H1 (cell line): Measurements from ENCODE around the gene CCDC137. TPM values are rescaled to one million over a fixed set of nuclear protein-coding genes. Genes with fewer than 3 reads are reported as not detected.

Source experiments
- CTCF ChIA-PET: fragments of 300-600 bp; sonication (Branson Sonifier 250); formaldehyde crosslinking; loops from one replicate; lab custom pipeline; 2021; ENCODE audit not compliant: partially characterized antibody; lab: Charles Lee
- POLR2A ChIA-PET: fragments of 300-600 bp; sonication (Branson Sonifier 250); formaldehyde crosslinking; loops from one replicate; lab custom pipeline; 2021; ENCODE audit warnings: inconsistent platforms; ENCODE audit not compliant: partially characterized antibody; lab: Charles Lee
- DNase-seq, 2 experiments: peaks; one replicate each; pipeline versions ENCODE4 v3.0.0 to v3.0.0-alpha.2; 2010 to 2022; ENCODE audit warnings: low spot score in 2 of 2, low read depth in 1 of 2, mixed read lengths in 1 of 2
- FAIRE-seq: peaks from 2 replicates; lab custom pipeline; 2011; peaks lifted over from hg19 to GRCh38; lab: Jason Lieb, UNC
- H2AFZ ChIP-seq: 2 replicates; pipeline ENCODE4 v1.8.1; 2012; ENCODE audit warnings: low read length, inconsistent platforms
- H2AK5ac ChIP-seq: 2 replicates; pipeline ENCODE4 v1.6.1; 2013; ENCODE audit warnings: low read depth, low read length
- H2BK120ac ChIP-seq: replicated peaks from 2 replicates; pipeline ENCODE3; 2013; ENCODE audit warnings: low read depth, low read length, inconsistent platforms
- H2BK12ac ChIP-seq: 2 replicates; pipeline ENCODE4 v1.6.1; 2013; ENCODE audit warnings: low read depth, low read length
- H2BK15ac ChIP-seq: 2 replicates; pipeline ENCODE4 v1.6.1; 2013; ENCODE audit warnings: low read length
- H2BK20ac ChIP-seq: 2 replicates; pipeline ENCODE4 v1.6.1; 2013; ENCODE audit warnings: low read length
- H2BK5ac ChIP-seq: 2 replicates; pipeline ENCODE4 v1.6.1; 2013; ENCODE audit warnings: low read depth, low read length
- H3K14ac ChIP-seq: 2 replicates; pipeline ENCODE4 v1.6.1; 2013; ENCODE audit warnings: inconsistent platforms; ENCODE audit not compliant: insufficient read length
- H3K18ac ChIP-seq: 2 replicates; pipeline ENCODE4 v1.6.1; 2013; ENCODE audit warnings: low read length; ENCODE audit errors: extremely low read depth
- H3K23ac ChIP-seq: 2 replicates; pipeline ENCODE4 v1.6.1; 2013; ENCODE audit warnings: inconsistent platforms; ENCODE audit not compliant: insufficient read length
- H3K23me2 ChIP-seq: 2 replicates; pipeline ENCODE4 v1.6.1; 2013; ENCODE audit warnings: low read depth, low read length
- H3K27ac ChIP-seq: 2 replicates; pipeline ENCODE4 v1.6.1; 2011; ENCODE audit warnings: low read depth, low read length, inconsistent platforms
- H3K27me3 ChIP-seq, 4 experiments: replicated peaks in 1 of 4; 1 replicate in 1 of 4; 2 replicates in 3 of 4; pipeline versions ENCODE4 v1.6.1 to v1.8.1; 2011 to 2013; ENCODE audit warnings: low read length in 3 of 4, mild to moderate bottlenecking in 3 of 4, inconsistent platforms in 2 of 4, mixed read lengths in 2 of 4, moderate library complexity in 1 of 4; ENCODE audit not compliant: control insufficient read depth in 3 of 4, insufficient read depth in 3 of 4; ENCODE audit errors: extremely low read depth in 1 of 4
- H3K36me3 ChIP-seq, 4 experiments: 2 replicates each; pipeline versions ENCODE4 v1.6.1 to v1.8.1; 2011 to 2013; ENCODE audit warnings: mild to moderate bottlenecking in 4 of 4, low read length in 3 of 4, moderate library complexity in 2 of 4, control low read depth in 1 of 4, inconsistent platforms in 1 of 4; ENCODE audit not compliant: insufficient read depth in 4 of 4, control insufficient read depth in 2 of 4
- H3K4ac ChIP-seq: replicated peaks from 2 replicates; pipeline ENCODE3; 2013; ENCODE audit warnings: low read length, low read depth, mixed read lengths, inconsistent platforms; ENCODE audit not compliant: insufficient read length
- H3K4me1 ChIP-seq, 4 experiments: replicated peaks in 1 of 4; 1 replicate in 1 of 4; 2 replicates in 3 of 4; pipeline versions ENCODE4 v1.6.1 to v1.8.1; 2011 to 2013; ENCODE audit warnings: low read length in 3 of 4, inconsistent platforms in 2 of 4, mixed read lengths in 1 of 4; ENCODE audit not compliant: insufficient read depth in 4 of 4, control insufficient read depth in 3 of 4
- H3K4me2 ChIP-seq, 2 experiments: 2 replicates each; pipeline versions ENCODE4 v1.6.1 to v1.8.1; 2011 to 2013; ENCODE audit warnings: low read depth in 2 of 2, low read length in 2 of 2, control low read depth in 1 of 2, inconsistent platforms in 1 of 2, mild to moderate bottlenecking in 1 of 2; ENCODE audit not compliant: insufficient read depth in 1 of 2
- H3K4me3 ChIP-seq, 4 experiments: fragments of 200-600, 300-600 bp in 1 of 4; sonication (generic), shearing (Covaris generic), sonication (Bioruptor Twin) in 1 of 4; 2 replicates each; pipeline versions ENCODE4 v1.5.1 to v1.8.1; 2011 to 2016; ENCODE audit warnings: low read length in 4 of 4, low read depth in 3 of 4, control low read depth in 2 of 4, inconsistent platforms in 2 of 4, mild to moderate bottlenecking in 2 of 4, mixed read lengths in 1 of 4, moderate library complexity in 1 of 4; ENCODE audit not compliant: insufficient read depth in 2 of 4; ENCODE audit errors: extremely low read depth in 1 of 4
- H3K56ac ChIP-seq: replicated peaks from 2 replicates; pipeline ENCODE3; 2013; ENCODE audit warnings: low read depth, mild to moderate bottlenecking, mixed read lengths, low read length, inconsistent platforms; ENCODE audit not compliant: insufficient read length
- H3K79me1 ChIP-seq: 2 replicates; pipeline ENCODE4 v1.6.1; 2013; ENCODE audit warnings: low read depth, low read length, control low read depth
- H3K79me2 ChIP-seq, 2 experiments: 2 replicates each; pipeline versions ENCODE4 v1.6.1 to v1.8.1; 2012 to 2013; ENCODE audit warnings: low read length in 2 of 2, mild to moderate bottlenecking in 2 of 2, inconsistent platforms in 1 of 2; ENCODE audit not compliant: insufficient read depth in 2 of 2, control insufficient read depth in 1 of 2
- H3K9ac ChIP-seq, 4 experiments: replicated peaks in 1 of 4; 1 replicate in 1 of 4; 2 replicates in 3 of 4; pipeline versions ENCODE4 v1.6.1 to v1.8.1; 2011 to 2013; ENCODE audit warnings: low read depth in 3 of 4, low read length in 3 of 4, control low read depth in 2 of 4, mild to moderate bottlenecking in 2 of 4, moderate library complexity in 2 of 4, inconsistent platforms in 1 of 4; ENCODE audit errors: extremely low read depth in 1 of 4
- H3K9me3 ChIP-seq, 2 experiments: 2 replicates each; pipeline versions ENCODE4 v1.6.1 to v1.8.1; 2012 to 2013; ENCODE audit warnings: mild to moderate bottlenecking in 2 of 2, moderate library complexity in 2 of 2, control low read depth in 1 of 2, inconsistent platforms in 1 of 2, low read depth in 1 of 2, low read length in 1 of 2, mixed read lengths in 1 of 2; ENCODE audit not compliant: insufficient read depth in 2 of 2
- H4K20me1 ChIP-seq, 2 experiments: replicated peaks in 1 of 2; 2 replicates each; pipeline versions ENCODE3 to v1.8.1; 2011 to 2013; ENCODE audit warnings: inconsistent platforms in 2 of 2, low read length in 2 of 2, mild to moderate bottlenecking in 1 of 2; ENCODE audit not compliant: insufficient read depth in 2 of 2, control insufficient read depth in 1 of 2
- H4K5ac ChIP-seq: 2 replicates; pipeline ENCODE4 v1.6.1; 2013; ENCODE audit warnings: low read length, low read depth, mixed read lengths, inconsistent platforms; ENCODE audit not compliant: insufficient read length
- H4K8ac ChIP-seq: 2 replicates; pipeline ENCODE4 v1.8.0; 2013; ENCODE audit warnings: mild to moderate bottlenecking, moderate library complexity, low read length, inconsistent platforms; ENCODE audit not compliant: insufficient read depth; ENCODE audit errors: extremely low read depth
- H4K91ac ChIP-seq: replicated peaks from 2 replicates; pipeline ENCODE3; 2013; ENCODE audit warnings: low read length, mixed read lengths, inconsistent platforms; ENCODE audit not compliant: insufficient read length
- GABPA ChIP-seq: IDR thresholded peaks from 2 replicates; pipeline ENCODE4 v1.6.1; 2011; ENCODE audit warnings: mild to moderate bottlenecking, low read length, moderate library complexity, borderline replicate concordance; ENCODE audit not compliant: insufficient read depth
- POLR2A ChIP-seq, 2 experiments: IDR thresholded peaks; 1 replicate in 1 of 2; 2 replicates in 1 of 2; pipeline ENCODE4 v1.6.1; 2011; ENCODE audit warnings: low read depth in 2 of 2, low read length in 2 of 2, mild to moderate bottlenecking in 2 of 2; ENCODE audit errors: control extremely low read depth in 1 of 2
- WGBS, 2 experiments: shearing (Covaris generic) in 1 of 2; methylation state at CpG; one replicate each; pipeline versions ENCODE4 v1.1.6 to v1.1.7; 2013 to 2015; ENCODE audit warnings: low lambda C conversion rate in 2 of 2, mixed read lengths in 2 of 2, inconsistent platforms in 1 of 2, low coverage in 1 of 2, missing lambda C conversion rate in 1 of 2; ENCODE audit not compliant: insufficient replicate concordance in 2 of 2, insufficient coverage in 1 of 2, insufficient read length in 1 of 2; ENCODE audit errors: extremely low coverage in 1 of 2, missing lambda C conversion rate in 1 of 2; 5-methylcytosine and 5-hydroxymethylcytosine counted together
- polyA plus RNA-seq, 7 experiments: library from polyadenylated mRNA; depleted of rRNA in 3 of 7; stranded (reverse) in 5 of 7; unstranded in 2 of 7; fragments of >200 nt in 5 of 7; fragments of 200-250 nt in 2 of 7; gene quantifications; 1 replicate in 5 of 7; 2 replicates in 1 of 7; 4 replicates in 1 of 7; pipeline versions ENCODE4 v1.2.1 to v1.2.3, GENCODE V29; 2011 to 2013; ENCODE audit warnings: missing spikeins in 2 of 7, mixed read lengths in 2 of 7
- total RNA-seq: library from RNA; stranded (reverse); fragmentation: NEBNext Ultra II Directional; extraction: Animal tissue kit (Norgen Biotek cat#: 25700); gene quantifications from 2 replicates; pipeline ENCODE4 v1.2.1, GENCODE V29; 2021

CCDC137 gene
- total and polyA plus RNA-seq, 2 of the 8 experiments (the other 6 are each of a cell fraction or from before 2014, with no cell fraction given), result 17.6 to 38.6 TPM

- Histone ChIP-seq H4K8ac (no peak overlapping the region), H3K4me3 (no peak overlapping the region), H4K5ac (no peak overlapping the region), H3K27me3 (no peaks in the 10 kb centered on the region; a peak in 1 of 7 replicates), H2BK12ac (no peak overlapping the region), H3K23ac (no peak overlapping the region), H3K9me3 (no peaks in the 10 kb centered on the region), H2BK5ac (no peak overlapping the region), H3K18ac (no peak overlapping the region), H4K20me1 (peaks cover 5 to 22% of the 10 kb centered on the region in 2 experiments), H3K79me1 (no peaks in the 10 kb centered on the region; the same call in 1 of the 2 replicates), H2BK15ac (no peak overlapping the region), H3K4me2 (no peak overlapping the region), H3K56ac (no peak overlapping the region), H3K36me3 (peaks cover 10 to 25% (median 22%) of the 10 kb centered on the region in 4 experiments), H3K27ac (no peak overlapping the region), H3K4ac (no peak overlapping the region), H3K4me1 (no peaks in the 10 kb centered on the region), H2BK20ac (no peak overlapping the region), H3K9ac (no peak overlapping the region), H3K14ac (no peak overlapping the region), H4K91ac (no peak overlapping the region), H2AFZ (no peak overlapping the region), H3K23me2 (no peaks in the 10 kb centered on the region), H2BK120ac (no peak overlapping the region), H2AK5ac (no peak overlapping the region), H3K79me2 (peaks cover 0 to 3% of the 10 kb centered on the region in 2 experiments; a peak in 1 of 4 replicates)
- TF ChIP-seq GABPA, result no peak
- TF ChIP-seq POLR2A (IDR thresholded peaks at IDR 0.05; ENCODE audit: control extremely low read depth in 1 of 2, low read depth in 2 of 2, low read length in 2 of 2), result peak in 1 of 2 experiments; percentile 23; a peak in 2 of 3 replicates
- FAIRE-seq, result no peak
- DNase-seq, result no peak
- ChIA-PET POLR2A (interaction anchor here (0.9 to 28.4 kb wide), 6 partner anchors 8 to 32 kb away, joined by 3 to 436 read pairs (median 4); partner anchors contain the start of genes MRPL12 and SLC25A10), CTCF (interaction anchor here (0.8 to 4.9 kb wide), 4 partner anchors 8 to 37 kb away, joined by 3 to 20 read pairs (median 13); no protein-coding TSS in a partner anchor)
- WGBS, 2 experiments, result 98% methylated on average over 17 of the region's 17 CpGs; no CpG with 5 or more reads in 1 of the 2 experiments
Observed at GRCh38 chr17:81676906-81677305, 10.4 kb downstream of the CCDC137 start.
